Activated CD8-positive, alpha-beta T cell treated with anti-CD3 and anti-CD28 coated beads, Interleukin-2, amount 10 ng/mL, durations not matched to agents 7 days and 5 days (primary cell): Measurements from ENCODE around the gene CADM4. TPM values are rescaled to one million over a fixed set of nuclear protein-coding genes. Genes with fewer than 3 reads are reported as not detected.

ENCODE experiments used
- ATAC-seq: fragments of 150-1000 bp; cut with Tn5 transposase; one replicate; pipeline ENCODE4 v1.10.0; 2021; ENCODE audit warnings: moderate library complexity
- CTCF ChIA-PET: fragments of 350-600 bp; sonication (Branson Sonifier 250); formaldehyde crosslinking; loops from one replicate; lab custom pipeline; 2021; ENCODE audit warnings: antibody characterized with exemption; lab: Charles Lee
- POLR2A ChIA-PET: fragments of 350-600 bp; sonication (Branson Sonifier 250); formaldehyde crosslinking; loops from one replicate; lab custom pipeline; 2021; ENCODE audit warnings: antibody characterized with exemption; lab: Charles Lee
- DNase-seq: peaks from one replicate; pipeline ENCODE4 v3.0.0-alpha.2; 2020
- H3K27ac Mint-ChIP-seq: one replicate; pipeline ENCODE4 v1.8.0; 2021; ENCODE audit warnings: mild to moderate bottlenecking, mixed read lengths
- H3K27me3 Mint-ChIP-seq: one replicate; pipeline ENCODE4 v1.8.0; 2021; ENCODE audit warnings: low read depth, mixed read lengths
- H3K36me3 Mint-ChIP-seq: one replicate; pipeline ENCODE4 v1.8.0; 2021; ENCODE audit warnings: low read depth, mixed read lengths
- H3K4me1 Mint-ChIP-seq: one replicate; pipeline ENCODE4 v1.8.0; 2021; ENCODE audit warnings: low read depth, mixed read lengths
- H3K4me3 Mint-ChIP-seq: one replicate; pipeline ENCODE4 v1.8.0; 2021; ENCODE audit warnings: mild to moderate bottlenecking, mixed read lengths
- H3K9me3 Mint-ChIP-seq: one replicate; pipeline ENCODE4 v1.8.0; 2022; ENCODE audit warnings: mixed read lengths; ENCODE audit not compliant: insufficient read depth
- total RNA-seq, 2 experiments: library from RNA; stranded (reverse); gene quantifications; one replicate each; pipeline ENCODE4 v1.2.3, GENCODE V29; 2021

Gene CADM4
- total RNA-seq, 2 experiments from 2014 or later, result 0.10 to 0.40 TPM

DNA sequence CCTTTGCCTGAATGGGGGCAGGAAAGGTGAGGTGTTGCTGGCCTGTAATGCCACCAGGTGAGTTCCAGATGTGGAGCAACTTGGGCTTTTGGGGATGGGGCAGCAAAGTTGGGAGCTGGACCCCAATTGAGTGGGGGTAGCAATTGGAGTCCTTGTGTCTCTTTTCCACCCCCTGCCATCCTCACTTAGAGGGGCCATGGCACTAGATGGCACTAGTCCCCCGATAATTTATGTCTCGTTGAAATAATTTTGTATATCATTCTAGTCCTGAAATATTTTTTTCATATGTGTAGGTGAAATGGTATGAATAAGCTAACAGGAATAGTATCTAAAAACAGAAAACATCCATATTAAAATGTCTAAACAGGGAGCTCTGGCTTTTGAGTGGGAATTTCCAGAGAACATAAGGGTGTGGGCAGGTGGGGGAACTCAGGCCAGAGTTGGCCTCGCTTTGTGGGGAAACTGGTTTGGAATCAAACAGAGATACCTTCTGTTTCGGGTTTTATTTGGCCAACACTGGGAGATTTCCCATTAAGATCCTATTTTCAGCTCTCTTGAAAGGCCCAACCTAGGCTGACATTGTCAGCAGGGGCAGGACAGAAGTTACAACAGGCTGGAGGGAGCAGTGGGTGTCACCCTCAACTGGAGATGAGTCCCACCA, 39.9 kb downstream of the CADM4 start:
- H3K27ac Mint-ChIP-seq, result no peak overlapping the region
- H3K36me3 Mint-ChIP-seq, result peaks cover 22% of the 10 kb centered on the region
- no peak overlapping the region for H3K4me3 Mint-ChIP-seq
- DNase-seq (no peak), ATAC-seq (no peak)
- no peaks in the 10 kb centered on the region for H3K27me3 Mint-ChIP-seq
- ChIA-PET POLR2A (interaction anchor here (0.9 kb wide), 1 partner anchor 25 kb away, joined by 4 read pairs; the partner anchor contains the start of gene XRCC1), CTCF (interaction anchor here (1.5 kb wide), 1 partner anchor 45 kb away, joined by 10 read pairs; no protein-coding TSS in a partner anchor)
- peaks cover 33% of the 10 kb centered on the region for H3K4me1 Mint-ChIP-seq
- H3K9me3 Mint-ChIP-seq, result no peaks in the 10 kb centered on the region

- POLR2A ChIA-PET, result no interaction called here
- ATAC-seq (no peak), DNase-seq (no peak)
- H3K9me3 Mint-ChIP-seq, result no peaks in the 10 kb centered on the region
- peaks cover 25% of the 10 kb centered on the region for H3K36me3 Mint-ChIP-seq
- no peak overlapping the region for H3K4me3 Mint-ChIP-seq
- H3K27me3 Mint-ChIP-seq, result no peaks in the 10 kb centered on the region
- CTCF ChIA-PET, result interaction anchor here (5.6 to 6.7 kb wide), 3 partner anchors 15 to 41 kb away, joined by 67 to 239 read pairs (median 88); partner anchors contain the start of genes PINLYP and XRCC1
- peaks cover 36% of the 10 kb centered on the region for H3K4me1 Mint-ChIP-seq
- H3K27ac Mint-ChIP-seq, result no peak overlapping the region
Observed at GRCh38 chr19:43598445-43599240, 41.0 kb downstream of the CADM4 start.

- H3K4me3 Mint-ChIP-seq, result peak overlapping the region; percentile 98
- peaks cover 37% of the 10 kb centered on the region for H3K4me1 Mint-ChIP-seq
- no peaks in the 10 kb centered on the region for H3K27me3 Mint-ChIP-seq
- H3K36me3 Mint-ChIP-seq, result peaks cover 28% of the 10 kb centered on the region
- ChIA-PET POLR2A (interaction anchor here (1.5 to 3.9 kb wide), 2 partner anchors 9 to 22 kb away, joined by 6 to 44 read pairs; partner anchors contain the start of genes PINLYP and XRCC1), CTCF (interaction anchor here (0.8 to 6.7 kb wide), 8 partner anchors 8 to 151 kb away, joined by 4 to 239 read pairs (median 8); partner anchors contain the start of genes PINLYP and XRCC1)
- DNase-seq, result no peak
- ATAC-seq, result no peak
- H3K9me3 Mint-ChIP-seq, result no peaks in the 10 kb centered on the region
- H3K27ac Mint-ChIP-seq, result peak overlapping the region; percentile 99
Observed at GRCh38 chr19:43597876-43598275, 41.8 kb downstream of the CADM4 start.

- peak; percentile 27 for DNase-seq
- peak overlapping the region; percentile 99 for H3K27ac Mint-ChIP-seq
- POLR2A ChIA-PET, result interaction anchor here (0.7 to 3.9 kb wide), 6 partner anchors 10 to 72 kb away, joined by 3 to 44 read pairs (median 6); partner anchors contain the start of genes PINLYP, XRCC1 and ZNF575
Observed at GRCh38 chr19:43596842-43597461, 42.7 kb downstream of the CADM4 start.

DNA sequence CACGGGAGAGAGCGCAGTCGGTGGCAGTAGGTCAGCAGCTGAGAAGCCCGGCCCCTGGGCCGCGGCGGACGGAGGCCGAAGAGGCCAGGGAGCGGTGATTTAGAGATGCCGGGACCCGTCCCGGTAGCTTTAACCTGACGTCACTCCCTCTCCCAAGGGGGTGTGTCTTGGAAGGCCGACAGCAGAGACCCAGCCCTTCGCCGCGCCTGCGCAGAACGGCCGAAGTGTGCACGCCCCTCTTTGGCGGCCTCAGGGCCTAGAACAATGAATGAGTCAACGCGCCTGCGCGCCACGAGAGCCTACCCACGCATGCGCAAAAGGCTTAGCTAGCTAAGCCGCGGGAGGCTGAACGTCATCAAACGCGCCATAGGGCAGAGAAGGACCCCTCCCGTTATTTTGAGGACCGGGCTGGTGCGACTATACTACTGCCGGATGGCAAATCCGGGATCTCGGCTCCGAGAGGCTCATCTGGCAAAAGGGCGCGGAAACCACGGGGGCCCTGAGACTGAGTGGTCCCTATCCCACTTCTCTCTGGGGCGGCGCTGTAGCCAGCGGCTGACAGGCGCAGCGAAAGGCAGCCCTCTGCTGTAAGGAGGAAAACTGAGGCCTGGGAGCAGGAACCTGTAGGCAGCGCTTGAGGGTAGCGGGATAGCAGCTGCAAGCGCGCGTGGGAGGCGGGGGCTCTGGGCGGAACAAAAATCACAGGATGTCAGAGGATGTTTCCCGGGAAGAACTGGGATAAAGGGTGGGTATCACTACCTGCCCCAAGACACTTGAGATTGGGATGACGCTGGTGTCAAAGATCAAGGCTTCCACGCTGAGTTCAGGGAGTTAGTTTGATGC, 43.4 kb downstream of the CADM4 start, which contains the start of the genes IRGQ and ZNF576:
TSS of gene IRGQ (minus strand) at position 136 of the 843 bp plus-strand sequence. CDS start 796 bp downstream, outside the sequence.
TSS of gene ZNF576 (plus strand) at position 597 of the 843 bp plus-strand sequence. CDS start 514 bp downstream, outside the sequence.
- Mint-ChIP-seq H3K27ac (peak within 1 kb of the TSS; percentile 99), H3K4me1 (peaks cover 37% of the 10 kb centered on the region), H3K36me3 (peaks cover 30% of the 10 kb centered on the region), H3K9me3 (no peaks in the 10 kb centered on the region), H3K27me3 (no peaks in the 10 kb centered on the region), H3K4me3 (peak within 1 kb of the TSS; percentile 98)
- peak; percentile 82 for ATAC-seq
- POLR2A ChIA-PET, result interaction anchor here (0.9 to 3.9 kb wide), 9 partner anchors 13 to 63 kb away, joined by 3 to 44 read pairs (median 5); partner anchors contain the start of genes PINLYP, XRCC1 and ZNF575
- CTCF ChIA-PET, result interaction anchor here (0.9 to 6.7 kb wide), 18 partner anchors 10 to 164 kb away, joined by 3 to 239 read pairs (median 8); partner anchors contain the start of genes PINLYP, SMG9, XRCC1 and ZNF575
- DNase-seq, result peak; percentile 100

More at GRCh38 chr19:43596842-43597461, 42.7 kb downstream of the CADM4 start:
- Mint-ChIP-seq H3K4me3 (peak overlapping the region; percentile 98), H3K9me3 (no peaks in the 10 kb centered on the region), H3K4me1 (peaks cover 37% of the 10 kb centered on the region), H3K27me3 (no peaks in the 10 kb centered on the region), H3K36me3 (peaks cover 32% of the 10 kb centered on the region)
- no peak for ATAC-seq
- CTCF ChIA-PET, result interaction anchor here (0.8 to 6.7 kb wide), 13 partner anchors 9 to 157 kb away, joined by 3 to 239 read pairs (median 11); partner anchors contain the start of genes PINLYP, SMG9, XRCC1 and ZNF575

GRCh38 chr19:43595605-43595998, 44.0 kb downstream of the CADM4 start:
- ChIA-PET POLR2A (interaction anchor here (0.6 to 3.9 kb wide), 10 partner anchors 12 to 1497 kb away, joined by 3 to 44 read pairs (median 5); partner anchors contain the start of genes PINLYP, XRCC1 and ZNF575), CTCF (interaction anchor here (0.5 to 6.7 kb wide), 18 partner anchors 11 to 163 kb away, joined by 3 to 239 read pairs (median 7); partner anchors contain the start of genes PINLYP, SMG9, XRCC1 and ZNF575)
- H3K4me1 Mint-ChIP-seq, result peaks cover 38% of the 10 kb centered on the region
- ATAC-seq (peak; percentile 29), DNase-seq (peak; percentile 48)
- H3K27me3 Mint-ChIP-seq, result no peaks in the 10 kb centered on the region
- H3K4me3 Mint-ChIP-seq, result peak overlapping the region; percentile 98
- no peaks in the 10 kb centered on the region for H3K9me3 Mint-ChIP-seq
- peak overlapping the region; percentile 99 for H3K27ac Mint-ChIP-seq
- peaks cover 33% of the 10 kb centered on the region for H3K36me3 Mint-ChIP-seq

GRCh38 chr19:43594710-43595604, 44.7 kb downstream of the CADM4 start:
- ChIA-PET POLR2A (interaction anchor here (0.6 to 3.9 kb wide), 17 partner anchors 11 to 1497 kb away, joined by 3 to 44 read pairs (median 5); partner anchors contain the start of genes PINLYP, XRCC1 and ZNF575), CTCF (interaction anchor here (0.5 to 6.7 kb wide), 30 partner anchors 12 to 215 kb away, joined by 3 to 239 read pairs (median 8); partner anchors contain the start of genes ETHE1, PHLDB3, PINLYP and XRCC1)
- Mint-ChIP-seq H3K9me3 (no peaks in the 10 kb centered on the region), H3K36me3 (peaks cover 33% of the 10 kb centered on the region), H3K27ac (peak overlapping the region; percentile 99), H3K27me3 (no peaks in the 10 kb centered on the region), H3K4me1 (peaks cover 43% of the 10 kb centered on the region), H3K4me3 (peak overlapping the region; percentile 98)
- ATAC-seq (peak; percentile 57), DNase-seq (peak; percentile 83)

- H3K4me1 Mint-ChIP-seq, result peaks cover 48% of the 10 kb centered on the region
- peak overlapping the region; percentile 98 for H3K4me3 Mint-ChIP-seq
- H3K27ac Mint-ChIP-seq, result peak overlapping the region; percentile 62
- H3K9me3 Mint-ChIP-seq, result no peaks in the 10 kb centered on the region
- DNase-seq (no peak), ATAC-seq (no peak)
- H3K27me3 Mint-ChIP-seq, result no peaks in the 10 kb centered on the region
- H3K36me3 Mint-ChIP-seq, result peaks cover 33% of the 10 kb centered on the region
- ChIA-PET POLR2A (interaction anchor here (0.6 to 3.9 kb wide), 14 partner anchors 10 to 163 kb away, joined by 3 to 44 read pairs (median 6); partner anchors contain the start of genes PINLYP, XRCC1 and ZNF575), CTCF (interaction anchor here (0.7 to 6.7 kb wide), 31 partner anchors 11 to 216 kb away, joined by 3 to 239 read pairs (median 7); partner anchors contain the start of genes ETHE1, PHLDB3, PINLYP and XRCC1)
Observed at GRCh38 chr19:43594081-43594697, 45.5 kb downstream of the CADM4 start.
